K562 (cell line): ENCODE results near the gene LACTBL1. TPM values are rescaled to one million over a fixed set of nuclear protein-coding genes. Genes with fewer than 3 reads are reported as not detected.

Source experiments
- AFF4 ChIP-seq: sonication (generic); formaldehyde crosslinking; IDR thresholded peaks from 2 replicates; pipeline ENCODE4 v1.8.0; 2023; ENCODE audit warnings: mild to moderate bottlenecking, missing genetic modification reagents
- BCOR ChIP-seq: fragments of 450-650 bp; IDR thresholded peaks from 2 replicates; pipeline ENCODE4 v1.6.1; 2016
- CBX2 ChIP-seq: fragments of 200-600 bp; sonication (generic); IDR thresholded peaks from one replicate; pipeline ENCODE4 v1.6.1; 2012; ENCODE audit warnings: mild to moderate bottlenecking, low read length, inconsistent platforms; ENCODE audit not compliant: insufficient read depth, poor library complexity, severe bottlenecking
- EHMT2 ChIP-seq: fragments of 450-650 bp; IDR thresholded peaks from 2 replicates; pipeline ENCODE4 v1.6.1; 2018; ENCODE audit warnings: antibody characterized with exemption
- ETV5 ChIP-seq: sonication (generic); formaldehyde crosslinking; IDR thresholded peaks from 2 replicates; pipeline ENCODE4 v1.4.0; 2020; ENCODE audit warnings: low read depth, mild to moderate bottlenecking, missing genetic modification reagents
- NELFE ChIP-seq: IDR thresholded peaks from 2 replicates; pipeline ENCODE4 v1.6.1; 2011; ENCODE audit warnings: mild to moderate bottlenecking; ENCODE audit not compliant: insufficient read depth, insufficient read length
- POLR2AphosphoS5 ChIP-seq: IDR thresholded peaks from 2 replicates; pipeline ENCODE4 v1.6.1; 2011; ENCODE audit warnings: mild to moderate bottlenecking, low read depth, low read length, moderate library complexity; ENCODE audit not compliant: control insufficient read depth, insufficient read depth
- SFPQ ChIP-seq: fragments of 200-400 bp; formaldehyde crosslinking; IDR thresholded peaks from 2 replicates; pipeline ENCODE4 v1.6.1; 2017; ENCODE audit warnings: mild to moderate bottlenecking, low read depth, low read length, moderate library complexity
- SMARCA4 ChIP-seq: fragments of 450-650 bp; IDR thresholded peaks from 2 replicates; pipeline ENCODE4 v1.6.1; 2016
- UBTF ChIP-seq, 2 experiments: IDR thresholded peaks; 2 replicates each; pipeline ENCODE4 v1.6.1; 2012; ENCODE audit warnings: improper control_type of control experiment in 2 of 2, low read depth in 2 of 2, low read length in 2 of 2, borderline replicate concordance in 1 of 2
- ZNF212 ChIP-seq: fragments of 450-650 bp; formaldehyde crosslinking; IDR thresholded peaks from 2 replicates; pipeline ENCODE4 v1.4.0; 2020; ENCODE audit warnings: mild to moderate bottlenecking
- polyA plus RNA-seq, 8 experiments: library from polyadenylated mRNA; depleted of rRNA in 4 of 8; stranded (reverse) in 5 of 8; unstranded in 3 of 8; fragments of >200 nt; fragmentation: Nextera tagmentation in 2 of 8; fragmentation: Illumina TruSeq in 1 of 8; extraction: Ambion mirVana in 2 of 8; extraction: Trizol in 1 of 8; gene quantifications; 2 replicates each; pipeline versions ENCODE4 v1.2.1 to v1.2.3, GENCODE V29; 2011 to 2014; ENCODE audit warnings: inconsistent platforms in 1 of 8, missing spikeins in 1 of 8
- total RNA-seq, 7 experiments: library from RNA; depleted of rRNA in 6 of 7; stranded (reverse); fragments of >200 nt in 6 of 7; fragmentation: Illumina TruSeq in 2 of 7; extraction: Trizol in 2 of 7; gene quantifications; 2 replicates each; pipeline versions ENCODE4 v1.2.1 to v1.2.3, GENCODE V29; 2011 to 2021; ENCODE audit warnings: low replicate concordance in 1 of 7

The LACTBL1 gene
- total and polyA plus RNA-seq, 9 of the 15 experiments (the other 6 are each of a cell fraction or from before 2014, with no cell fraction given), result not detected

GRCh38 chr1:23019863-23020625 is 47.4 kb upstream of the LACTBL1 start (continued):
- TF ChIP-seq UBTF (IDR thresholded peaks at IDR 0.05; ENCODE audit: borderline replicate concordance in 1 of 2, low read depth in 2 of 2, low read length in 2 of 2) (0 out of 4 replicates have a peak, but pooled peaks of 1 of the 2 experiments have one; percentile 53), POLR2AphosphoS5 (peak; percentile 28; the same call in 1 of the 2 replicates), SMARCA4 (0 out of 2 replicates have a peak, but pooled peaks have one; percentile 10), AFF4 (CRISPR knock-in tag) (no peak; the same call in 1 of the 2 replicates), BCOR (peak; percentile 50; the same call in 1 of the 2 replicates), EHMT2 (0 out of 2 replicates have a peak, but pooled peaks have one; percentile 20), CBX2 (no peak), ZNF212 (CRISPR knock-in tag) (no peak), ETV5 (CRISPR knock-in tag) (no peak), NELFE (no peak), SFPQ (no peak)
